Liver (tissue), 3 donors: ENCODE measurements around the gene AVPR1B.

ENCODE experiments used
- ATF3 ChIP-seq: IDR thresholded peaks from 2 replicates; pipeline ENCODE4 v1.6.1; 2016; ENCODE audit warnings: antibody characterized with exemption
- CTCF ChIP-seq: fragments of 150-350 bp; IDR thresholded peaks from 2 replicates; pipeline ENCODE4 v1.5.1; 2017; ENCODE audit warnings: improper control_type of control experiment, low read depth, low read length; ENCODE audit not compliant: missing input control
- EGR1 ChIP-seq, 2 donors: IDR thresholded peaks; 2 replicates each; pipeline ENCODE4 v1.6.1; 2016 to 2018; ENCODE audit warnings: antibody characterized with exemption in 2 of 2, low read depth in 2 of 2
- GABPA ChIP-seq, 2 donors: IDR thresholded peaks in 1 of 2; conservative IDR thresholded peaks in 1 of 2; 2 replicates each; pipeline ENCODE4 v1.6.1; 2016; ENCODE audit warnings: antibody characterized with exemption in 2 of 2, mild to moderate bottlenecking in 1 of 2, moderate library complexity in 1 of 2
- HNF4A ChIP-seq, 2 donors: conservative IDR thresholded peaks; 2 replicates each; pipeline ENCODE4 v1.6.1; 2016; ENCODE audit warnings: antibody characterized with exemption in 2 of 2, mild to moderate bottlenecking in 2 of 2
- JUND ChIP-seq, 2 donors: IDR thresholded peaks; 2 replicates each; pipeline ENCODE4 v1.6.1; 2016; ENCODE audit warnings: antibody characterized with exemption in 2 of 2
- RAD21 ChIP-seq, 2 donors: IDR thresholded peaks; 2 replicates each; pipeline ENCODE4 v1.6.1; 2016; ENCODE audit warnings: antibody characterized with exemption in 2 of 2, mild to moderate bottlenecking in 2 of 2
- TAF1 ChIP-seq: conservative IDR thresholded peaks from 2 replicates; pipeline ENCODE4 v1.6.1; 2016; ENCODE audit warnings: antibody characterized with exemption, mild to moderate bottlenecking
- YY1 ChIP-seq: IDR thresholded peaks from 2 replicates; pipeline ENCODE4 v1.6.1; 2016; ENCODE audit warnings: antibody characterized with exemption, mild to moderate bottlenecking
- ZBTB33 ChIP-seq: IDR thresholded peaks from 2 replicates; pipeline ENCODE4 v1.6.1; 2016; ENCODE audit warnings: antibody characterized with exemption
- TF ChIP-seq, protein P1 (sequence below): IDR thresholded peaks from 2 replicates; pipeline ENCODE4 v1.6.1; 2016; ENCODE audit warnings: antibody characterized with exemption
- TF ChIP-seq, protein P2 (sequence below): IDR thresholded peaks from 2 replicates; pipeline ENCODE4 v1.6.1; 2016; ENCODE audit warnings: antibody characterized with exemption, mild to moderate bottlenecking
- donor health status: healthy.
- donor health status: healthy.

DNA sequence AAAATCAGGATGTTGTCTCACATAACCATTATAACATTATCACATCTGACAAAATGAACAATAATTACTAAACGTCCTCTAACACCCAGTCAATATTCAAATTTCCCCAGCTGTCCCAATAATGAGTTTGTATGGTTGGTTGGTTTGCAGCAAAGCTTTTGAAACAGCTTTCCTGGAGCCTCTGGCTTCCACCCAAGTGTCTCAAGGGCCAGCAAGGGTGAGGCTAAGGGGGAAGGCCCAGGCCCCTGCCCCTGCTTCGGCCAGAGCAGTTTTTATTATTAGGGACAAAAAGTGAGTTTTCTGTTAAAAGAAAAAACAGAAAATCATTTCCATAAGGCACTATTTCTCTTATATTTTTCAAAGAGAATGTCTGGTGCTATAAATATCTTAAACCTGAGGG, 19.1 kb upstream of the AVPR1B start:
- TF ChIP-seq YY1 = no peak
- TF ChIP-seq, protein P1, sequence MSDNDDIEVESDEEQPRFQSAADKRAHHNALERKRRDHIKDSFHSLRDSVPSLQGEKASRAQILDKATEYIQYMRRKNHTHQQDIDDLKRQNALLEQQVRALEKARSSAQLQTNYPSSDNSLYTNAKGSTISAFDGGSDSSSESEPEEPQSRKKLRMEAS = no peak
- TF ChIP-seq, protein P2, sequence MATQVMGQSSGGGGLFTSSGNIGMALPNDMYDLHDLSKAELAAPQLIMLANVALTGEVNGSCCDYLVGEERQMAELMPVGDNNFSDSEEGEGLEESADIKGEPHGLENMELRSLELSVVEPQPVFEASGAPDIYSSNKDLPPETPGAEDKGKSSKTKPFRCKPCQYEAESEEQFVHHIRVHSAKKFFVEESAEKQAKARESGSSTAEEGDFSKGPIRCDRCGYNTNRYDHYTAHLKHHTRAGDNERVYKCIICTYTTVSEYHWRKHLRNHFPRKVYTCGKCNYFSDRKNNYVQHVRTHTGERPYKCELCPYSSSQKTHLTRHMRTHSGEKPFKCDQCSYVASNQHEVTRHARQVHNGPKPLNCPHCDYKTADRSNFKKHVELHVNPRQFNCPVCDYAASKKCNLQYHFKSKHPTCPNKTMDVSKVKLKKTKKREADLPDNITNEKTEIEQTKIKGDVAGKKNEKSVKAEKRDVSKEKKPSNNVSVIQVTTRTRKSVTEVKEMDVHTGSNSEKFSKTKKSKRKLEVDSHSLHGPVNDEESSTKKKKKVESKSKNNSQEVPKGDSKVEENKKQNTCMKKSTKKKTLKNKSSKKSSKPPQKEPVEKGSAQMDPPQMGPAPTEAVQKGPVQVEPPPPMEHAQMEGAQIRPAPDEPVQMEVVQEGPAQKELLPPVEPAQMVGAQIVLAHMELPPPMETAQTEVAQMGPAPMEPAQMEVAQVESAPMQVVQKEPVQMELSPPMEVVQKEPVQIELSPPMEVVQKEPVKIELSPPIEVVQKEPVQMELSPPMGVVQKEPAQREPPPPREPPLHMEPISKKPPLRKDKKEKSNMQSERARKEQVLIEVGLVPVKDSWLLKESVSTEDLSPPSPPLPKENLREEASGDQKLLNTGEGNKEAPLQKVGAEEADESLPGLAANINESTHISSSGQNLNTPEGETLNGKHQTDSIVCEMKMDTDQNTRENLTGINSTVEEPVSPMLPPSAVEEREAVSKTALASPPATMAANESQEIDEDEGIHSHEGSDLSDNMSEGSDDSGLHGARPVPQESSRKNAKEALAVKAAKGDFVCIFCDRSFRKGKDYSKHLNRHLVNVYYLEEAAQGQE = no peak
- no peak for TF ChIP-seq EGR1 (IDR thresholded peaks at IDR 0.05; ENCODE audit: low read depth in 2 of 2)
- TF ChIP-seq RAD21 (IDR thresholded peaks at IDR 0.05) = no peak
- no peak for TF ChIP-seq TAF1
- TF ChIP-seq HNF4A (conservative IDR thresholded peaks at IDR 0.05) = no peak
- TF ChIP-seq ATF3 = no peak
- no peak for TF ChIP-seq CTCF
- no peak for TF ChIP-seq GABPA (IDR thresholded peaks at IDR 0.05 in 1 of 2, conservative IDR thresholded peaks at IDR 0.05 in 1 of 2)
- TF ChIP-seq ZBTB33 = no peak
- TF ChIP-seq JUND (IDR thresholded peaks at IDR 0.05) = no peak
